ENCODE measurements around the gene NFIX. TPM values are rescaled to one million over a fixed set of nuclear protein-coding genes. Genes with fewer than 3 reads are reported as not detected.

Gene NFIX
- total RNA-seq, 4 donors from 2014 or later: 27.4 to 381 (median 78.4) TPM

DNA sequence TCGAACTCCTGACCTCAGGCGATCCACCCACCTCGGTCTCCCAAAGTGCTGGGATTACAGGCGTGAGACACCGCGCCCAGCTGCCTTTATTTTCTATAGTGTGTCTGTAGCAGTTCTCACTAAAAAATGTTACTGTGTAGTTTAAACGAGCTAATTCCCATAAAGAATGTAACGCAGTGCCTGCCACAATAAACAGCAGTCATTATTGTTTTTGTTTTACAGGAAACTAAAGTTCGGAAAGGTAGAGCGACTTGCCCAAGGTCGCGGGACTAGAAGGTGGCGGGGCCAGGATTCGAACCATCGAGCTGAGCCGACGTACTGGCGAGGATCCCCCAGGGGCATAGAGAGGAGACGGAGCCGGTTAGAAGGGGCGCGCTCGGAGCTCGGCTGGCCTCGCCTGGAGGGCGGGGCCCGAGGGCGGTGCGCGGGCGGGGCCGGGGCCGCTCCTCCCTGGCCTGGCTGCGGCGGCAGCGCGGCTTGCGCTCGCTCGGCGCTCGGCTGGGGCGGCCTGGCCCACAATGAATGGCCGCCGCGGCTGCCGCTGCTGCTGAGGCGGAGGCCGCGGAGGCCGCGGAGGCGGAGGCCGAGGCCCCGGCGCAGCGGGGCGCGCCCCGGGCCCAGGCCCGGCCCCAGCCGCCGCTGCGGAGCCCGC lies 122.6 kb downstream of the NFIX start, which contains the start of gene NACC1:
Gene NACC1 (plus strand): TSS at position 493 of the 652 bp plus-strand sequence. CDS start 16,944 bp downstream, outside the sequence.
- H3K4me3 ChIP-seq: peak within 1 kb of the TSS; percentile 97 to 99
- no peaks in the 10 kb centered on the region for H3K36me3 ChIP-seq
- H3K4me1 ChIP-seq: peaks cover 0 to 26% of the 10 kb centered on the region in 2 donors
- TF ChIP-seq, protein P1, sequence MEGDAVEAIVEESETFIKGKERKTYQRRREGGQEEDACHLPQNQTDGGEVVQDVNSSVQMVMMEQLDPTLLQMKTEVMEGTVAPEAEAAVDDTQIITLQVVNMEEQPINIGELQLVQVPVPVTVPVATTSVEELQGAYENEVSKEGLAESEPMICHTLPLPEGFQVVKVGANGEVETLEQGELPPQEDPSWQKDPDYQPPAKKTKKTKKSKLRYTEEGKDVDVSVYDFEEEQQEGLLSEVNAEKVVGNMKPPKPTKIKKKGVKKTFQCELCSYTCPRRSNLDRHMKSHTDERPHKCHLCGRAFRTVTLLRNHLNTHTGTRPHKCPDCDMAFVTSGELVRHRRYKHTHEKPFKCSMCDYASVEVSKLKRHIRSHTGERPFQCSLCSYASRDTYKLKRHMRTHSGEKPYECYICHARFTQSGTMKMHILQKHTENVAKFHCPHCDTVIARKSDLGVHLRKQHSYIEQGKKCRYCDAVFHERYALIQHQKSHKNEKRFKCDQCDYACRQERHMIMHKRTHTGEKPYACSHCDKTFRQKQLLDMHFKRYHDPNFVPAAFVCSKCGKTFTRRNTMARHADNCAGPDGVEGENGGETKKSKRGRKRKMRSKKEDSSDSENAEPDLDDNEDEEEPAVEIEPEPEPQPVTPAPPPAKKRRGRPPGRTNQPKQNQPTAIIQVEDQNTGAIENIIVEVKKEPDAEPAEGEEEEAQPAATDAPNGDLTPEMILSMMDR (IDR thresholded peaks at IDR 0.05): peak in 1 of 4 experiments; percentile 36
- TF ChIP-seq POLR2A (IDR thresholded peaks at IDR 0.05): peak in 1 of 2 donors; percentile 15
- H3K27ac ChIP-seq: peak within 1 kb of the TSS; percentile 61 to 75
- no peaks in the 10 kb centered on the region for H3K27me3 ChIP-seq
- intact Hi-C loops (cut with DNase I; ENCODE audit: low total_unique reads): no loop called here
- DNase-seq: peak; percentile 84 to 91
- no peaks in the 10 kb centered on the region for H3K9me3 ChIP-seq

DNA sequence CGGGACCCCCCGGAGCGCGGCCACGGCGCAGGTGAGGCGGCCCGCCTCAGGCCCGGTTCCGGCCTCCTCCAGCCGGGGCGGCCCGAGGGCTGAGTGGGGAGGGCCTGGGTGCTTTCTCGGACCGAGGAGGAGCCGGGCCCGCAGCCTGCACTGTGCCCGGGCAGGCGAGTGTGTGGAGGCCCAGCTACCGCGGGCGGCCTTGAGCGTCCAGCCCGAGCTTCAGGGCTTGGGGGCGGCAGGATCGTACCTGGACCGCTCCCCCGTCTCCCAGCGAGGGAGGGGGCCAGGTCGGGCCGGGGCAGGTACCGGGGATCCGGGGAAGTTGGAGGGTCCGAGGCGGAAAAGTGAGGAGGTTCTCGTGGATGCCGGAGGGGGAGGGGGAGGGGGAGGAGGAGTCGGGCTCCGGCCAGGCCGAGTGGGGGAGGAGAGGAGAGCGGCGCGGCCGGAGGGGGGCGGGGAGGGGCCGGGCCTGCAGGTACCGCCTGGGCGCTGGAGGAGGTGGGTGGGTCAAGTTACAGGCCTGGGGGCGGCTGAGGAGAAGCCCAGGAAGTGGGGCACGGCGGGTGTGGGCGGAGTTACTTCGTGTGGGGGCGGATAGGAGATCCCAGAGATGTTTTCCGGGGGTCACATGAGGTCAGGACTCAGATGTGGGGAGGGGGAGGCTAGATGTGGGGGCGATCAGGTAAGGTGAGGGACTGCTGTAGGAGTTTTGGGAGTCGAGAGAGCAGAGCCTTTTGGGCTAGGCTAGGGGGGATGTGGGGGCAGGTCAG lies 123.3 kb downstream of the NFIX start:
- H3K4me1 ChIP-seq: peaks cover 0 to 26% of the 10 kb centered on the region in 2 donors

DNA sequence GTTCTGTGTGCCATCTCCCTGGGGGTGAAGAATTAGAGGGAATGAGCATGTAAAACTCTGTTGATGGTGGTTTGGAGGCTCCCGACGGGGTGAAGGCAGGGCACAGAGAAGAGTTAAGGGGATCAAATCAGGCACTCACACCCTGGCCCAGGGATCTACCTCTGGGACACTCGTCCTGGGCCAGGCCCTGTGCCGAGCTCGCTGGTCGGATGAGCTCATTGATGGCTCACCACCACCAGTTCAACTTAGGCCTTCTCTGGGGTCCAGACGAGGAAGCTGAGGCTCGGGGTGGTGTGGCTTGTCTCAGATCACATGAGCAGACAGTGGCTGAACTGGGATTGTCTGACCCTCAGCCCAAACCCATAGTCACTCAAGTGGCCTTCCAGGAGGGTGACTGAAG lies 124.4 kb downstream of the NFIX start:
- intact Hi-C loops (cut with DNase I; ENCODE audit: low total_unique reads): no loop called here
- no peak for DNase-seq
- no peaks in the 10 kb centered on the region for H3K9me3 ChIP-seq
- H3K27ac ChIP-seq: no peak overlapping the region
- H3K4me3 ChIP-seq: no peak overlapping the region
- no peaks in the 10 kb centered on the region for H3K27me3 ChIP-seq
- TF ChIP-seq POLR2A (IDR thresholded peaks at IDR 0.05): no peak
- TF ChIP-seq, protein P1 (IDR thresholded peaks at IDR 0.05): no peak
- peaks cover 0 to 26% of the 10 kb centered on the region in 2 donors for H3K4me1 ChIP-seq
- no peaks in the 10 kb centered on the region for H3K36me3 ChIP-seq

More for the DNA sequence above, 123.3 kb downstream of the NFIX start:
- intact Hi-C loops (cut with DNase I; ENCODE audit: low total_unique reads): no loop called here
- TF ChIP-seq, protein P1 (IDR thresholded peaks at IDR 0.05): no peak
- TF ChIP-seq POLR2A (IDR thresholded peaks at IDR 0.05): no peak
- H3K4me3 ChIP-seq: peak overlapping the region; percentile 97 to 99
- H3K27me3 ChIP-seq: no peaks in the 10 kb centered on the region
- peak in 1 of 2 donors; percentile 42 for DNase-seq
- no peaks in the 10 kb centered on the region for H3K9me3 ChIP-seq
- H3K27ac ChIP-seq: peak overlapping the region; percentile 50 to 56
- no peaks in the 10 kb centered on the region for H3K36me3 ChIP-seq

DNA sequence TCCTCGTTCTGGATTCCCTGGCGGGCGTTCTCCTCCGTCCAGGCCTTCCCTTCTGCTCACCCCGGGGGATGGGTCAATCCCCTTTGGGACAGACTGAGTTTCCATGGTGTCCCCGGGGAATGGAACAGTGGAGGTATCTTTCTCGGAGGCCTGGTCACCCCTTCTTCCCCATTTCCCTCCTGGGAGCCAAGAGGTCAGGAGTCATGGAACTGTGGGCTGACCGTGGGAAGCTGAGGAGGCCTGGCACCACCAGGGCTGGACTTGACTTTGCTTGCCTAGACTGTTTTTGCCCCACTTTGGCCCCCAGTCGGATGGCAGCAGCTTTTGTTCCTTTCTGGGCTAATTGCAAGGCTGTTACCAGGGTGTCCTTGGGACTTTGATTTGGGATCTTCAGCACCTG lies 124.8 kb downstream of the NFIX start:
- TF ChIP-seq, protein P1 (IDR thresholded peaks at IDR 0.05): no peak
- TF ChIP-seq POLR2A (IDR thresholded peaks at IDR 0.05): no peak
- no peaks in the 10 kb centered on the region for H3K9me3 ChIP-seq
- no peak overlapping the region for H3K4me3 ChIP-seq
- intact Hi-C loops (cut with DNase I; ENCODE audit: low total_unique reads): no loop called here
- H3K27ac ChIP-seq: no peak overlapping the region
- no peaks in the 10 kb centered on the region for H3K27me3 ChIP-seq
- DNase-seq: no peak
- H3K36me3 ChIP-seq: no peaks in the 10 kb centered on the region
- peaks cover 0 to 26% of the 10 kb centered on the region in 2 donors for H3K4me1 ChIP-seq

DNA sequence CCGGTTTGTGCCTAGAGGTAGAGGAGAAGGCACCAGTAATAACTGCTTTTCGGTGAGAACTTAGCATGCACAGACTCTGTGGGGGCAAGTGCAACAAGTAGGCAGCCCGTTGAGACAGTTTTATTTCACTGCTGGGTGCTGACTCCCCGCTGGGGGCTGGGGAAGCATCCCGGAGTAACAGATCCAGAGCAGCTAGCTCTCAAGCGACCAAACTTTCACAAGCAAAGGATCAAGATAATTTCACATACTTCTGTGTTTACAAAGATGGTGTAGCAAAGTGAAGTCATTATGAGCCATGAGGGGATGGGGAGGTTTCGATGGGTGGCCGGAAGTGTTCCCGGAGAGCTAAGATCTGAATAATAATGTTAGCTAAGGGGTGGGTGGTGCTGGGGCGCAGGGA lies 125.5 kb downstream of the NFIX start:
- H3K9me3 ChIP-seq: no peaks in the 10 kb centered on the region
- H3K4me1 ChIP-seq: peaks cover 0 to 19% of the 10 kb centered on the region in 2 donors
- no peak overlapping the region for H3K4me3 ChIP-seq

More for the DNA sequence above, 125.5 kb downstream of the NFIX start:
- no peaks in the 10 kb centered on the region for H3K27me3 ChIP-seq
- TF ChIP-seq, protein P1 (IDR thresholded peaks at IDR 0.05): no peak
- TF ChIP-seq POLR2A (IDR thresholded peaks at IDR 0.05): no peak
- no peak overlapping the region for H3K27ac ChIP-seq
- DNase-seq: no peak
- H3K36me3 ChIP-seq: no peaks in the 10 kb centered on the region
- intact Hi-C loops (cut with DNase I; ENCODE audit: low total_unique reads): no loop called here
